Measurements from ENCODE around the gene ADAMTS2. TPM values are rescaled to one million over a fixed set of nuclear protein-coding genes. Genes with fewer than 3 reads are reported as not detected.

Gene ADAMTS2
- total and polyA plus RNA-seq, 4 donors = 12.5 to 27.1 (median 19.7) TPM

DNA sequence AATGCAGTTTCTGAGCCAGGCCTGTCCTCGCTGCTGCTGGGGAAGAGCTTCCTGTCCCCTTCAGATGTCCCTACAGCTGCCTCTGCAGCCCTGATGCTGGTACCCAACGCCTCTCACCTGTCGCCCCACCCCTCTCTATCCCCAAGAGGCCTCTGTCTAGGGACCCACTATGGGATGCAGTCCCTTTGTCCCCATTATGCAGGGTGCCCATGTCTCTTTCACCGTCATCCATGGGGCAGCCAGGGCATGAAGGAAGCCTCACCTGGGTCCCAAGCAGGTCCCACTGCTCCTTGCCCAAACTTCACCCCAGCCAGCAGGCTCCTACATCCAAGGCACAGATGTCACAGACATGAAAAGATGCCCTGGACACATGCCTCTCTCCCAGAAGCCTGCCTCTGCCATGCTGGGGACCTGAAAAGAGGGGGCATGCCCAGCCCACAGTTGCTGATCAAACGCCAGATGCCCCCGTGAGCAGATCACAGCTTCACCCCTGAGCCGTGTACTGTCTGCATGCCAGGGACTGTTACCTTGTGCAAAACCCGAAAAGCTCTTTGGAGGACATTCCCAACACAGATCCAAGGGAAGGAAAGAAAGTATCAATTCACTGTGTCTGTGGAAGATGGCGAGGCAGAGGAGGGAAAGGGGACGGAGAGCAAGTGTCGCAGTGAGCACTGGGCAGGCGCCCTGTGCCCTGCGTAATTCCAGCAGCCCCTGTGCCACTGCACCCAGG lies 81.0 kb downstream of the ADAMTS2 start:
- H3K27ac ChIP-seq (ENCODE audit: low read depth, low read length) = no peak overlapping the region
- H3K9me3 ChIP-seq (ENCODE audit: control insufficient read depth, insufficient read depth, low read length) = no peaks in the 10 kb centered on the region
- no peaks in the 10 kb centered on the region for H3K27me3 ChIP-seq (ENCODE audit: control insufficient read depth, insufficient read depth, low read length)
- no peak overlapping the region for H3K4me3 ChIP-seq (ENCODE audit: low read depth, low read length)
- H3K36me3 ChIP-seq (ENCODE audit: control insufficient read depth, insufficient read depth, low read length) = peaks cover 10% of the 10 kb centered on the region
- DNase-seq (ENCODE audit: low read depth in 4 of 6, low spot score in 6 of 6) = no peak
- 90% methylated on average over 13 of the region's 13 CpGs for WGBS (ENCODE audit: insufficient coverage)
- H3K4me1 ChIP-seq (ENCODE audit: control insufficient read depth, insufficient read depth, low read length) = peaks cover 63% of the 10 kb centered on the region

DNA sequence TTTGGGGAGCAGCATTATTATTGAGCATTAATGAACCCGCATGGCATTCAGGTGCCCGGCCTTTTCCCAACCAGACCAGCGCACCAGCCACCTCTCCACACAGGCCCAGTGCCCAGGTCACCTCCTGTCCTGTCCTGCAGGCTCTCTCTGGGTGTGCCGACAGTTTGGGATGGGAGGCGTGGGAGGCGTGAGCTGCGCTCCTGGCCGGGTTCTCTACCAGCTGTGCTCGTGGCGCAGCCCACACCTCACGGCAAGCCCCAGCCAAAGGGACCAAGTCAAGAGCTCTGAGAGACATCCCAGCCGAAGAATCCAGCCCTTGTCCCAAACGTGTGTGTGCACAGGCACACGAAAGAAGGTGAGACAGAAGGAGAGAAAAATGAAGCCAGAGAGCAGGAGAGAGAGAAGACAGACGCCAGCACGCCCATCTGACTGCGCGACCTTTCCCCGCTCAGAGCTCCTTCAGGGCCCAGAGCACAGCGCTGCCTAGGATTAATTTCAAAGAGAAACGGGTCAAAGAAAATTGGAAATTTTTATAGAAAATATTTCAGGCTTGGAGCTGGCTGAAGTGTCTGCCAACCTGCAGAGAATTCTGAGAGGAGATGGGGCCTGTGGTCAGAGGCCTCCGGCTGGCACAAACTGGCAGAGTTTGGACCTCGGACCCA lies 81.7 kb downstream of the ADAMTS2 start:
- Histone ChIP-seq H3K9me3 (ENCODE audit: control insufficient read depth, insufficient read depth, low read length) (no peaks in the 10 kb centered on the region), H3K4me3 (ENCODE audit: low read depth, low read length) (no peak overlapping the region), H3K27me3 (ENCODE audit: control insufficient read depth, insufficient read depth, low read length) (no peaks in the 10 kb centered on the region), H3K27ac (ENCODE audit: low read depth, low read length) (no peak overlapping the region), H3K36me3 (ENCODE audit: control insufficient read depth, insufficient read depth, low read length) (peaks cover 9% of the 10 kb centered on the region), H3K4me1 (ENCODE audit: control insufficient read depth, insufficient read depth, low read length) (peaks cover 70% of the 10 kb centered on the region)
- no peak for DNase-seq (ENCODE audit: low read depth in 4 of 6, low spot score in 6 of 6)
- WGBS (ENCODE audit: insufficient coverage) = 89% methylated on average over 21 of the region's 23 CpGs

DNA sequence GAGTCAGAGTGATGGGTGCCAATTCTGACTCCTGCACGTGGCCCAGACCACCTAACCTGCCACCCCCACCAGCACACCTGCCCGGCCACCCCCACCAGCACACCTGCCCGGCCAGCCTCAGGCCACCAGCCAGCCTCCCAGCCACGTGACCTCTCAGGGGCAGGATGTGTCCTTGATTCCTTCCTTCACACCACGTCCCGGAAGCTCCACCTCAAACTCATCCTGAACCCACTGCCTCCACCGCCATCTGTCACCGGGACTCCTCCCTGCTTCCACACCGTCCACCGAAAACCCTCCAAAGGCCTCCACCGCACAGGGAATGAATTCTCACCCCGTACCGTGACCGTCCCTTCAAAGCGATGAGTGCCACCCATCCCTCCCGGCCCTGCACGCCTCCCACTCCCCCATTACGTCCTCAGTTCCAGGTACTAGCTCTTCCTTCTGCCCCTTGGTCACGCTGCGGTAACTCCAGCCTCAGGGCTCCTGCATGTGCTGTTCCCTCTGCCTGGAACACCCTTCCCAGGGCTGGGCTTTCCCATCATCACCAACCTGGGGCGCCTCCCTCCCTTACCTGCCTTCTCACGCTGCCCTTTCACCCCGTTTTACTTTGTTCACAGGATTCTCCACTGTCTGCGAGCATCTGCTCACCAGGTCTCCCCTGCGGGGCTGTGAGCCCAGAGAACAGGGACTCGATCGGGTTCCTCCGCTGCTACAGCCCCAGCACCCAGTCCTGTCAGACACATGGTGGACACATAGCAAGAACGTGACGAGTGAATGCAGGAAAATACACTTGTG lies 82.9 kb downstream of the ADAMTS2 start:
- H3K36me3 ChIP-seq (ENCODE audit: control insufficient read depth, insufficient read depth, low read length) = peaks cover 7% of the 10 kb centered on the region
- no peak overlapping the region for H3K27ac ChIP-seq (ENCODE audit: low read depth, low read length)
- H3K9me3 ChIP-seq (ENCODE audit: control insufficient read depth, insufficient read depth, low read length) = no peaks in the 10 kb centered on the region
- 95% methylated on average over 30 of the region's 30 CpGs for WGBS (ENCODE audit: insufficient coverage)
- no peak for DNase-seq (ENCODE audit: low read depth in 4 of 6, low spot score in 6 of 6)
- H3K4me1 ChIP-seq (ENCODE audit: control insufficient read depth, insufficient read depth, low read length) = peaks cover 73% of the 10 kb centered on the region
- H3K27me3 ChIP-seq (ENCODE audit: control insufficient read depth, insufficient read depth, low read length) = no peaks in the 10 kb centered on the region
- no peak overlapping the region for H3K4me3 ChIP-seq (ENCODE audit: low read depth, low read length)

DNA sequence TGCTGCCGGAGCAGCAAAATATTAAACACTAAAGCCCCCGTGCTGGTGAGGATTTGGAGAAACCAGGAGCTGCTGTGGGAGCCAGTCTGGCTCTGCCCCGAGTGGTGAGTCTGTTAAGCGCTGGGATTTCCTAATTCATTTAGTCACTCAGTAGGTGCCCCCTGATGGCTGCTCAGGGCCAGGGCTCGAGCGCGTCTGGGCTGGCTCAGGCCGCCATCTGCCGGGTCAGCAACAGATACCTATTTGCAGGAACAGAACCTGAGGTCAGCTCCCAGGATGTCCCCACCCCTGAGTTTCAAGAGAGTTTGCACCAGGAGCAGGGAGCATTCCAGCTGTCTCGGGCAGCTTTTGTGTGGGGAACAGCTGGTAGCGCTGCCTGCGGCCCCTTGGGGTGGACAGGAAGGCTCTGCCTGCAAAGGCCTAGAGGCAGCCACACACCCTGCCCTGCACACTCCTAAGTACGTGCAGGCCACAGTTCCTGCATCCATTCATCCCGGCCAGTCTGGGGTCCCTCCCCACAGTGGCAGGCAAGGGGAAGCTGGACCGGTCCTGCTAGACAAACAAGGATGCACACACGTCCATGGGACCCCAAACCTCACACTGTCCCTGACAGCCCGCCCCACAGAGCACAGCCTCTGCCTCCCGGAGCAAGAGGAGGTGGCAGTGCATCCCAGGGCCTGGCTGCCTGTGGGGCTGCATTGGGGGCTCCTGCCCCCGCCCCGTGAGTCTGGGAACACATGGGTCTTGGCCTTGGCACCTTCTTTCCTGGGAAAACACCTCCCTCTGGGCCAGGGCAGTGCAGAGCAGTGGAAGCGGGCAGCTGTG lies 83.7 kb downstream of the ADAMTS2 start:
- Histone ChIP-seq H3K27ac (ENCODE audit: low read depth, low read length) (no peak overlapping the region), H3K9me3 (ENCODE audit: control insufficient read depth, insufficient read depth, low read length) (no peaks in the 10 kb centered on the region), H3K4me1 (ENCODE audit: control insufficient read depth, insufficient read depth, low read length) (peaks cover 72% of the 10 kb centered on the region), H3K36me3 (ENCODE audit: control insufficient read depth, insufficient read depth, low read length) (peaks cover 7% of the 10 kb centered on the region), H3K4me3 (ENCODE audit: low read depth, low read length) (no peak overlapping the region), H3K27me3 (ENCODE audit: control insufficient read depth, insufficient read depth, low read length) (no peaks in the 10 kb centered on the region)
- WGBS (ENCODE audit: insufficient coverage) = 63% methylated on average over 20 of the region's 21 CpGs
- peak in 1 of 6 donors; percentile 69 for DNase-seq (ENCODE audit: low read depth in 4 of 6, low spot score in 6 of 6)

DNA sequence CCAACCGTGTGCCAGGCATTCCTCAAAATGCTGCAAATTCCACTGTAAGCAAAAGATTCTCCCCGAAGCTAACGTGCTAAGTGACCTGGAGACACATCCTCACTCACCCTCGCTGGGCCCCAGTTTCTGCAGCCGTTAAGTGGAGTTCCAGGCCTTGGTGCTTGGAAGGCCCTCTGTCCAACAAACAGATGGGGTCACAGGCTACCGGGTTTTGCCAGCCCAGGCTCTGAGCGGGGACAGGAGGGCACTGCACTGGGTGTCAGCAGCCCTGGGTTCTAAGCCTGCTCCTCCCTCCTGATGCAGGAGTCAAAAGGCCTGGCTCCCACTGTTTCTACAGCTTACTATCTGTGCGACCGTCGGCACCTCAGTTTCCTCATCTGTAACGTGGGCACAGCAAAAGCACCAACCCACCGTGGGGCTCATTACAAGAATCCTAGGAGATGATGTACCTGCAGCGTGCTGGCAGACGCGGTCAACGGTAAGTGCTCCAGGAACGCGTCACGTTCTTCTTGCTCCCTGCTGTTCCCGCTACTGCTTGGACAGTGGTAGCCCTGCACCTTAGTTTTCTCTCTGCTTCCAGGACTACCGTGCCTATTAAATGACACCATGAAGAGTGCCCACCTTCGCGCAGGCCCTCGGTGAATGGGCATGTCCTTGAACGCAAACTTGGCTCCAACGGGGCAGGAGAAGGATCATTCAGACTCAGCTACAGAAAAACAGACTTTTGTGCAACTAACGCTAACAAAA lies 84.8 kb downstream of the ADAMTS2 start:
- H3K4me3 ChIP-seq (ENCODE audit: low read depth, low read length) = no peak overlapping the region
- H3K4me1 ChIP-seq (ENCODE audit: control insufficient read depth, insufficient read depth, low read length) = peaks cover 67% of the 10 kb centered on the region
- no peak overlapping the region for H3K27ac ChIP-seq (ENCODE audit: low read depth, low read length)
- no peak for DNase-seq (ENCODE audit: low read depth in 4 of 6, low spot score in 6 of 6)
- H3K36me3 ChIP-seq (ENCODE audit: control insufficient read depth, insufficient read depth, low read length) = peaks cover 8% of the 10 kb centered on the region
- H3K9me3 ChIP-seq (ENCODE audit: control insufficient read depth, insufficient read depth, low read length) = no peaks in the 10 kb centered on the region
- H3K27me3 ChIP-seq (ENCODE audit: control insufficient read depth, insufficient read depth, low read length) = no peaks in the 10 kb centered on the region
- 82% methylated on average over 21 of the region's 27 CpGs for WGBS (ENCODE audit: insufficient coverage)

DNA sequence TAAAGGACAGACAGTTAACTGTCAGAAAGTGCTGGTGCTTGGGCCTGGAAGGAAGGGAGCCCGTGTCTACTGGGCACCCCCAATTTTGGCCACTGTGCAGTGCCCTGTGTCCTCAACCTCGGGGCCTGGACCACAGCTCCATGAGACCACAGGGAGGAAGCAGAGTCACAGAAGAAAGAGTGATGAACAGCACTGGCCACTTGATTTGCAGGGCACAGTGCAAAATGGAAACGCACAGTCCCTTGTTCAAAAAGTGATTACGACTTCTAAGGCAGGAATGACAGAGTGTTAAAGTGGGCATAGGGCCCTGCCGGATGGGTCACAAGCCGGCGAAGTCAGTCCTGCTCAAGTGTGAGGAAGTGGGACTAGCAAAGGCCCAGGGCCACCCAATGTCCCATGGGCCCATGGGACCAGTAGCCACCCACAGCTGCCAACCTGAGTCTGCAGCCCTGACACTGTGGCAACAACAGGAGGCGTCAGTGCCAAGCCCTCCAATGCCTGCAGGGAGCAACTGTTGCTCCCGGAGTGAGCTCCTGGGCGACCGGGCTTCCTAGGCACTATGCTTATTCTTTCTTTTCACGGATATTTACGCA lies 85.4 kb downstream of the ADAMTS2 start:
- peaks cover 8% of the 10 kb centered on the region for H3K36me3 ChIP-seq (ENCODE audit: control insufficient read depth, insufficient read depth, low read length)
- DNase-seq (ENCODE audit: low read depth in 4 of 6, low spot score in 6 of 6) = no peak
- no peak overlapping the region for H3K4me3 ChIP-seq (ENCODE audit: low read depth, low read length)
- H3K9me3 ChIP-seq (ENCODE audit: control insufficient read depth, insufficient read depth, low read length) = no peaks in the 10 kb centered on the region
- peaks cover 63% of the 10 kb centered on the region for H3K4me1 ChIP-seq (ENCODE audit: control insufficient read depth, insufficient read depth, low read length)
- no peaks in the 10 kb centered on the region for H3K27me3 ChIP-seq (ENCODE audit: control insufficient read depth, insufficient read depth, low read length)
- WGBS (ENCODE audit: insufficient coverage) = 75% methylated on average over 13 of the region's 13 CpGs
- H3K27ac ChIP-seq (ENCODE audit: low read depth, low read length) = no peak overlapping the region

DNA sequence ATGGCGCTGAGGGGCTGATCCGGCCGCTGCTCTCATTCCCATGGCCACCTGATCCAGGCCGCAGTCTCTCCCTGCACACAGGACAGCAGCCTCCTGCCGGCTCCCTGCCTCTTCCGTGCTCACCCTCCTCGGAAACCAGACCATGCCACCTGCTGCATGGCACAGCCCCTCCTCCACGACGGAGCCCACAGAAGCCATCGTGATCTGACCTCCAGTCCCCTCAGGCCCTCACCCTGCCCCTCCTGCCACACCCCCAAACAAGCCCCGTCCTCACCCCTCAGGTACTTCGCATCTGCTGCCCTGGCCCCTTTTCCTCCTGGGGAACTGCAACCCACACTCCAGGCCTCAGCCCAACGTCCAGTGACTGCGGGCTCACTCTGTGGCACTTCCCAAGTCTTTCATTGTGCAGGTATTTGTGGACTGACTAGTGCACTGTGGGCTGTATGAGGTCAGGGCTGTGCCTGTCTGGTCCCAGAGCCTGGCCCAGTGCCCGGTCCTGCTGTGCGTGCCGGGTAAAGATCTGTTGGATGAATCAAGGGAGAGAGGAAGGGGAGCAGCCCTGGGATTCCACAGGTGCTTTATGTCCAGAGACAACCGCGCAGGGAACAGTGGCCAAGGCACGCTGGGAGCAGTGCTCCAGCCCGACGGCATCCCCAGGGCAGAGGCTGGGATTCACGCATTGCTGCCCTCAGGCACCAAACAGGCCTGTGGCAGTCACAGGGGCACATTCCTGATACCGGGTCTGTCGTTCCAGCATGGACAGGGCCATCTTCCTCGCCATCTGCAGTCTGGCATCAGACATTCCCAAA lies 86.1 kb downstream of the ADAMTS2 start:
- no peak overlapping the region for H3K4me3 ChIP-seq (ENCODE audit: low read depth, low read length)
- H3K27me3 ChIP-seq (ENCODE audit: control insufficient read depth, insufficient read depth, low read length) = no peaks in the 10 kb centered on the region
- peaks cover 8% of the 10 kb centered on the region for H3K36me3 ChIP-seq (ENCODE audit: control insufficient read depth, insufficient read depth, low read length)
- peak overlapping the region; percentile 48 for H3K27ac ChIP-seq (ENCODE audit: low read depth, low read length)
- WGBS (ENCODE audit: insufficient coverage) = 81% methylated on average over 21 of the region's 26 CpGs
- H3K9me3 ChIP-seq (ENCODE audit: control insufficient read depth, insufficient read depth, low read length) = no peaks in the 10 kb centered on the region
- peaks cover 58% of the 10 kb centered on the region for H3K4me1 ChIP-seq (ENCODE audit: control insufficient read depth, insufficient read depth, low read length)
- no peak for DNase-seq (ENCODE audit: low read depth in 4 of 6, low spot score in 6 of 6)

Data from spinal cord (tissue), 10 donors.